GM12878 (cell line): ENCODE measurements around the gene IL26. TPM values are rescaled to one million over a fixed set of nuclear protein-coding genes. Genes with fewer than 3 reads are reported as not detected.

Experiments used
- ATAC-seq: fragments of 200-7000 bp; cut with Tn5 transposase; 3 replicates; pipeline ENCODE4 v1.9.1; 2020; ENCODE audit warnings: mild to moderate bottlenecking, moderate library complexity
- BruUV-seq: library from RNA; stranded (reverse); fragments of 400-500 nt; replicated peaks from 2 replicates; lab custom pipeline; 2021; lab: Mats Ljungman, UMichigan
- CTCF ChIA-PET: fragments of 300-600 bp; sonication (Branson Sonifier 250); formaldehyde crosslinking; extraction: SDS; loops from one replicate; lab custom pipeline; 2021; ENCODE audit warnings: inconsistent platforms; lab: Yijun Ruan, JAX
- POLR2A ChIA-PET: fragments of 350-600 bp; formaldehyde crosslinking; extraction: SDS; loops from one replicate; lab custom pipeline; 2021; ENCODE audit warnings: inconsistent platforms; lab: Charles Lee
- RAD21 ChIA-PET: fragments of 300-600 bp; sonication (Branson Sonifier 250); formaldehyde crosslinking; loops from one replicate; lab custom pipeline; 2023; ENCODE audit warnings: antibody characterized with exemption; ENCODE audit not compliant: unreplicated experiment; lab: Charles Lee
- SMC1A ChIA-PET: fragments of 300-600 bp; sonication (Branson Sonifier 250); formaldehyde crosslinking; loops from one replicate; lab custom pipeline; 2023; ENCODE audit not compliant: unreplicated experiment, uncharacterized antibody; lab: Charles Lee
- DNase-seq: peaks from one replicate; pipeline ENCODE4 v3.0.0-alpha.2; 2011; ENCODE audit warnings: low read depth, low spot score
- FAIRE-seq: peaks from 3 replicates; lab custom pipeline; 2011; peaks lifted over from hg19 to GRCh38; lab: Jason Lieb, UNC
- H2AFZ ChIP-seq: 2 replicates; pipeline ENCODE4 v1.6.0; 2011; ENCODE audit warnings: low read depth, low read length, control low read depth; ENCODE audit not compliant: control insufficient read depth
- H3K27ac ChIP-seq: 2 replicates; pipeline ENCODE4 v1.5.1; 2011; ENCODE audit warnings: control low read depth; ENCODE audit not compliant: control insufficient read depth, insufficient read depth
- H3K27me3 ChIP-seq, 2 experiments: replicated peaks in 1 of 2; 2 replicates each; pipeline versions ENCODE4 v1.6.0 to v1.6.1; 2011; ENCODE audit warnings: low read length in 1 of 2; ENCODE audit not compliant: control insufficient read depth in 2 of 2, insufficient read depth in 2 of 2
- H3K36me3 ChIP-seq, 2 experiments: 2 replicates each; pipeline ENCODE4 v1.5.1; 2011; ENCODE audit warnings: low read length in 1 of 2; ENCODE audit not compliant: control insufficient read depth in 2 of 2, insufficient read depth in 2 of 2
- H3K4me1 ChIP-seq: 2 replicates; pipeline ENCODE4 v1.6.1; 2011; ENCODE audit warnings: mild to moderate bottlenecking, low read length, moderate library complexity, mixed read lengths; ENCODE audit not compliant: control insufficient read depth, insufficient read depth
- H3K4me2 ChIP-seq: 2 replicates; pipeline ENCODE4 v1.6.0; 2011; ENCODE audit warnings: control low read depth; ENCODE audit not compliant: control insufficient read depth, insufficient read depth
- H3K4me3 ChIP-seq: fragments of 200-600 bp; sonication (generic); 2 replicates; pipeline ENCODE4 v1.5.1; 2016
- H3K79me2 ChIP-seq: 2 replicates; pipeline ENCODE4 v1.6.0; 2011; ENCODE audit warnings: low read length; ENCODE audit not compliant: control insufficient read depth, insufficient read depth
- H3K9ac ChIP-seq: 2 replicates; pipeline ENCODE4 v1.8.0; 2011; ENCODE audit warnings: low read length, control low read depth, mixed read lengths; ENCODE audit not compliant: control insufficient read depth, insufficient read depth
- H3K9me3 ChIP-seq: replicated peaks from 3 replicates; pipeline ENCODE4 v1.5.1; 2011; ENCODE audit warnings: mild to moderate bottlenecking, low read length; ENCODE audit not compliant: control insufficient read depth, insufficient read depth
- H4K20me1 ChIP-seq: 2 replicates; pipeline ENCODE4 v1.6.0; 2011; ENCODE audit not compliant: control insufficient read depth, insufficient read depth
- ATF7 ChIP-seq: fragments of 450-650 bp; IDR thresholded peaks from 2 replicates; pipeline ENCODE4 v1.6.1; 2016; ENCODE audit warnings: low read depth, mild to moderate bottlenecking
- CHD1 ChIP-seq: IDR thresholded peaks from 2 replicates; pipeline ENCODE4 v1.6.1; 2012; ENCODE audit warnings: low read depth, low read length, improper control_type of control experiment
- CREM ChIP-seq: IDR thresholded peaks from 2 replicates; pipeline ENCODE4 v1.6.1; 2014; ENCODE audit warnings: antibody characterized with exemption, low read depth
- FOXK2 ChIP-seq: fragments of 450-650 bp; IDR thresholded peaks from 2 replicates; pipeline ENCODE4 v1.6.1; 2017; ENCODE audit warnings: mild to moderate bottlenecking, moderate library complexity
- HSF1 ChIP-seq: fragments of 150-350 bp; IDR thresholded peaks from 2 replicates; pipeline ENCODE4 v1.6.1; 2014; ENCODE audit warnings: mild to moderate bottlenecking, low read depth, low read length
- JUND ChIP-seq: IDR thresholded peaks from 2 replicates; pipeline ENCODE4 v1.6.1; 2012; ENCODE audit warnings: low read depth, mild to moderate bottlenecking, low read length, improper control_type of control experiment, moderate library complexity
- KDM1A ChIP-seq: fragments of 200-600 bp; sonication (generic); IDR thresholded peaks from 2 replicates; pipeline ENCODE4 v1.6.1; 2016; ENCODE audit warnings: borderline replicate concordance
- MLLT1 ChIP-seq: fragments of 450-650 bp; IDR thresholded peaks from 2 replicates; pipeline ENCODE4 v1.6.1; 2016; ENCODE audit warnings: mild to moderate bottlenecking
- MYB ChIP-seq: fragments of 150-350 bp; IDR thresholded peaks from 2 replicates; pipeline ENCODE4 v1.6.1; 2014; ENCODE audit warnings: mild to moderate bottlenecking, low read depth, low read length, borderline replicate concordance
- MYC ChIP-seq: IDR thresholded peaks from 2 replicates; pipeline ENCODE4 v1.6.1; 2011; ENCODE audit warnings: mild to moderate bottlenecking, low read length, moderate library complexity, inconsistent platforms; ENCODE audit not compliant: insufficient read depth, insufficient replicate concordance, insufficient read length, severe bottlenecking
- NR2F1 ChIP-seq: fragments of 450-650 bp; conservative IDR thresholded peaks from 2 replicates; pipeline ENCODE4 v1.6.1; 2017; ENCODE audit warnings: mild to moderate bottlenecking
- RAD51 ChIP-seq: fragments of 450-650 bp; IDR thresholded peaks from 2 replicates; pipeline ENCODE4 v1.6.1; 2016; ENCODE audit warnings: moderate library complexity, mild to moderate bottlenecking, inconsistent platforms
- TCF12 ChIP-seq: IDR thresholded peaks from 2 replicates; pipeline ENCODE4 v1.6.1; 2011; ENCODE audit warnings: low read depth, mild to moderate bottlenecking, low read length
- ZBED1 ChIP-seq: IDR thresholded peaks from 2 replicates; pipeline ENCODE4 v1.6.1; 2016; ENCODE audit warnings: borderline replicate concordance
- ZNF207 ChIP-seq: fragments of 450-650 bp; IDR thresholded peaks from 2 replicates; pipeline ENCODE4 v1.6.1; 2014; ENCODE audit warnings: antibody characterized with exemption, mild to moderate bottlenecking, borderline replicate concordance
- ZNF217 ChIP-seq: fragments of 450-650 bp; IDR thresholded peaks from 2 replicates; pipeline ENCODE4 v1.6.1; 2017; ENCODE audit warnings: antibody characterized with exemption, mild to moderate bottlenecking
- WGBS: methylation state at CpG from one replicate; pipeline ENCODE4 v1.1.6; 2016; ENCODE audit warnings: low lambda C conversion rate; ENCODE audit not compliant: insufficient replicate concordance, insufficient coverage; ENCODE audit errors: missing lambda C conversion rate; 5-methylcytosine and 5-hydroxymethylcytosine counted together
- in situ Hi-C: fragments of 300-500 bp; cut with MboI; formaldehyde crosslinking; loops from 9 replicates; pipeline ENCODE4 v1.14.3; 2018; ENCODE audit warnings: mixed read lengths
- intact Hi-C: fragments of 100-400 bp; cut with micrococcal nuclease; formaldehyde crosslinking; loops from one replicate; pipeline ENCODE4 v1.14.2; 2022; ENCODE audit not compliant: unreplicated experiment
- polyA plus RNA-seq, 11 experiments: library from polyadenylated mRNA; depleted of rRNA in 4 of 11; unstranded in 6 of 11; stranded (reverse) in 5 of 11; fragments of >200 nt; fragmentation: Nextera tagmentation in 4 of 11; fragmentation: Illumina TruSeq in 1 of 11; extraction: Ambion mirVana in 4 of 11; extraction: Trizol in 1 of 11; gene quantifications; 1 replicate in 1 of 11; 2 replicates in 10 of 11; pipeline versions ENCODE4 v1.2.1 to v1.2.3, GENCODE V29; 2011 to 2016; ENCODE audit warnings: inconsistent platforms in 2 of 11, missing spikeins in 2 of 11, low read depth in 1 of 11
- total RNA-seq, 4 experiments: library from RNA; depleted of rRNA in 3 of 4; stranded (reverse); fragments of >200 nt in 3 of 4; fragmentation: Illumina TruSeq in 1 of 4; extraction: Trizol in 1 of 4; gene quantifications; 2 replicates each; pipeline versions ENCODE4 v1.2.1 to v1.2.3, GENCODE V29; 2013 to 2021

Gene IL26
- total and polyA plus RNA-seq, 10 of the 15 experiments (the other 5 are each of a cell fraction or from before 2014, with no cell fraction given): not detected

GRCh38 chr12:68207276-68207675 is 18.3 kb downstream of the IL26 start (continued):
- TF ChIP-seq HSF1 (no peak), FOXK2 (no peak), KDM1A (no peak), NR2F1 (no peak), MLLT1 (no peak), MYB (no peak)

- Histone ChIP-seq H3K9me3 (no peaks in the 10 kb centered on the region), H3K36me3 (no peaks in the 10 kb centered on the region), H3K4me1 (no peaks in the 10 kb centered on the region), H3K79me2 (no peaks in the 10 kb centered on the region), H3K4me3 (no peak overlapping the region), H4K20me1 (no peaks in the 10 kb centered on the region), H3K27me3 (no peaks in the 10 kb centered on the region; a peak in 1 of 4 replicates), H3K4me2 (no peak overlapping the region), H3K9ac (no peak overlapping the region), H3K27ac (no peak overlapping the region), H2AFZ (no peak overlapping the region)
- CTCF ChIA-PET: interaction anchor here (2.7 kb wide), 1 partner anchor 166 kb away, joined by 7 read pairs; no protein-coding TSS in a partner anchor
- SMC1A ChIA-PET: no interaction called here
- intact Hi-C loops (no loop called here), in situ Hi-C loops (no loop called here)
- TF ChIP-seq MYC (no peak), TCF12 (no peak), CHD1 (no peak), ATF7 (no peak), CREM (no peak), RAD51 (no peak), ZBED1 (no peak), ZNF207 (no peak), ZNF217 (no peak), JUND (no peak)
- RAD21 ChIA-PET: no interaction called here
- POLR2A ChIA-PET: no interaction called here
- ATAC-seq: no peak
- no peak for FAIRE-seq
- BruUV-seq: no TSS peak
- no peak for DNase-seq
- WGBS: 4% methylated on average over 1 of the region's 1 CpG
Observed at GRCh38 chr12:68206446-68206845, 19.2 kb downstream of the IL26 start.
